Stimulated activated naive CD8-positive, alpha-beta T cell treated with anti-CD3 and anti-CD28 coated beads, Interleukin-15, Interleukin-2, amounts not matched to agents 100 ng/mL and 50 ng/mL, for 24 hours (primary cell): ENCODE measurements around the gene SOWAHB.
"Not testable (repeated sequence)": the region's sequence is repeated elsewhere in the genome, so short reads cannot be mapped to it uniquely, and the experiment has no call there.

Source experiments
- H3K27ac Mint-ChIP-seq: one replicate; pipeline ENCODE4 v1.8.0; 2021; ENCODE audit warnings: mild to moderate bottlenecking, mixed read lengths
- H3K27me3 Mint-ChIP-seq: one replicate; pipeline ENCODE4 v1.8.0; 2021; ENCODE audit warnings: mixed read lengths
- H3K36me3 Mint-ChIP-seq: one replicate; pipeline ENCODE4 v1.8.0; 2021; ENCODE audit warnings: low read depth, mixed read lengths
- H3K4me1 Mint-ChIP-seq: one replicate; pipeline ENCODE4 v1.8.0; 2021; ENCODE audit warnings: low read depth, mixed read lengths
- H3K4me3 Mint-ChIP-seq: one replicate; pipeline ENCODE4 v1.8.0; 2021; ENCODE audit warnings: mild to moderate bottlenecking, mixed read lengths
- H3K9me3 Mint-ChIP-seq: one replicate; pipeline ENCODE4 v1.8.0; 2021; ENCODE audit warnings: mixed read lengths

SOWAHB gene

GRCh38 chr4:76879731-76880364 is 18.1 kb downstream of the SOWAHB start:
- Mint-ChIP-seq H3K36me3 (no peaks in the 10 kb centered on the region), H3K9me3 (no peaks in the 10 kb centered on the region), H3K4me3 (no peak overlapping the region), H3K27me3 (peaks cover 21% of the 10 kb centered on the region), H3K4me1 (no peaks in the 10 kb centered on the region), H3K27ac (no peak overlapping the region)

GRCh38 chr4:76878641-76879165 is 19.2 kb downstream of the SOWAHB start:
- H3K27me3 Mint-ChIP-seq: peaks cover 21% of the 10 kb centered on the region
- H3K9me3 Mint-ChIP-seq, H3K36me3 Mint-ChIP-seq, H3K4me3 Mint-ChIP-seq, H3K27ac Mint-ChIP-seq, H3K4me1 Mint-ChIP-seq: not testable (repeated sequence)

GRCh38 chr4:76874176-76874575 is 23.8 kb downstream of the SOWAHB start:
- Mint-ChIP-seq H3K36me3 (no peaks in the 10 kb centered on the region), H3K27me3 (peaks cover 14% of the 10 kb centered on the region), H3K9me3 (peaks cover 3% of the 10 kb centered on the region), H3K4me3 (no peak overlapping the region), H3K4me1 (no peaks in the 10 kb centered on the region), H3K27ac (no peak overlapping the region)

GRCh38 chr4:76873495-76873894 is 24.4 kb downstream of the SOWAHB start:
- Mint-ChIP-seq H3K27me3 (peaks cover 13% of the 10 kb centered on the region), H3K4me1 (no peaks in the 10 kb centered on the region), H3K9me3 (peaks cover 3% of the 10 kb centered on the region), H3K27ac (no peak overlapping the region), H3K36me3 (no peaks in the 10 kb centered on the region), H3K4me3 (no peak overlapping the region)

GRCh38 chr4:76872556-76872955 is 25.4 kb downstream of the SOWAHB start:
- no peaks in the 10 kb centered on the region for H3K36me3 Mint-ChIP-seq
- H3K9me3 Mint-ChIP-seq: peaks cover 3% of the 10 kb centered on the region
- no peak overlapping the region for H3K27ac Mint-ChIP-seq
- H3K27me3 Mint-ChIP-seq: peaks cover 6% of the 10 kb centered on the region
- no peak overlapping the region for H3K4me3 Mint-ChIP-seq
- H3K4me1 Mint-ChIP-seq: no peaks in the 10 kb centered on the region

GRCh38 chr4:76868780-76869179 is 29.2 kb downstream of the SOWAHB start:
- not testable (repeated sequence) for H3K27ac Mint-ChIP-seq, H3K36me3 Mint-ChIP-seq, H3K4me1 Mint-ChIP-seq, H3K9me3 Mint-ChIP-seq, H3K27me3 Mint-ChIP-seq, H3K4me3 Mint-ChIP-seq

- no peak overlapping the region for H3K4me3 Mint-ChIP-seq
- H3K4me1 Mint-ChIP-seq: no peaks in the 10 kb centered on the region
- no peak overlapping the region for H3K27ac Mint-ChIP-seq
- no peaks in the 10 kb centered on the region for H3K36me3 Mint-ChIP-seq
- H3K9me3 Mint-ChIP-seq: peaks cover 3% of the 10 kb centered on the region
- H3K27me3 Mint-ChIP-seq: peaks cover 5% of the 10 kb centered on the region
These were observed 29.9 kb downstream of the SOWAHB start for GRCh38 chr4:76867880-76868655.

- no peak overlapping the region for H3K4me3 Mint-ChIP-seq
- no peaks in the 10 kb centered on the region for H3K4me1 Mint-ChIP-seq
- H3K27ac Mint-ChIP-seq: no peak overlapping the region
- H3K9me3 Mint-ChIP-seq: peaks cover 3% of the 10 kb centered on the region
- peaks cover 5% of the 10 kb centered on the region for H3K27me3 Mint-ChIP-seq
- no peaks in the 10 kb centered on the region for H3K36me3 Mint-ChIP-seq
These were observed 30.6 kb downstream of the SOWAHB start for GRCh38 chr4:76867377-76867776.

- Mint-ChIP-seq H3K27ac (no peak overlapping the region), H3K36me3 (no peaks in the 10 kb centered on the region), H3K27me3 (peaks cover 5% of the 10 kb centered on the region), H3K9me3 (peaks cover 3% of the 10 kb centered on the region), H3K4me1 (no peaks in the 10 kb centered on the region), H3K4me3 (no peak overlapping the region)
These were observed 31.3 kb downstream of the SOWAHB start for GRCh38 chr4:76866641-76867040.

- H3K4me1 Mint-ChIP-seq: no peaks in the 10 kb centered on the region
- H3K9me3 Mint-ChIP-seq: no peaks in the 10 kb centered on the region
- no peak overlapping the region for H3K4me3 Mint-ChIP-seq
- H3K27ac Mint-ChIP-seq: no peak overlapping the region
- no peaks in the 10 kb centered on the region for H3K27me3 Mint-ChIP-seq
- no peaks in the 10 kb centered on the region for H3K36me3 Mint-ChIP-seq
These were observed 39.6 kb downstream of the SOWAHB start for GRCh38 chr4:76858319-76858718.

GRCh38 chr4:76857074-76857409 is 40.9 kb downstream of the SOWAHB start:
- Mint-ChIP-seq H3K27me3 (peaks cover 3% of the 10 kb centered on the region), H3K4me3 (no peak overlapping the region), H3K36me3 (no peaks in the 10 kb centered on the region), H3K9me3 (no peaks in the 10 kb centered on the region), H3K4me1 (no peaks in the 10 kb centered on the region), H3K27ac (no peak overlapping the region)

GRCh38 chr4:76856243-76857073 is 41.5 kb downstream of the SOWAHB start:
- H3K4me1 Mint-ChIP-seq: no peaks in the 10 kb centered on the region
- H3K27ac Mint-ChIP-seq: no peak overlapping the region
- H3K9me3 Mint-ChIP-seq: no peaks in the 10 kb centered on the region
- H3K27me3 Mint-ChIP-seq: peaks cover 4% of the 10 kb centered on the region
- H3K36me3 Mint-ChIP-seq: no peaks in the 10 kb centered on the region
- H3K4me3 Mint-ChIP-seq: no peak overlapping the region

GRCh38 chr4:76854858-76855257 is 43.1 kb downstream of the SOWAHB start:
- Mint-ChIP-seq H3K4me1 (no peaks in the 10 kb centered on the region), H3K27me3 (peaks cover 4% of the 10 kb centered on the region), H3K27ac (no peak overlapping the region), H3K4me3 (no peak overlapping the region), H3K36me3 (no peaks in the 10 kb centered on the region), H3K9me3 (no peaks in the 10 kb centered on the region)

- Mint-ChIP-seq H3K4me1 (no peaks in the 10 kb centered on the region), H3K9me3 (no peaks in the 10 kb centered on the region), H3K36me3 (no peaks in the 10 kb centered on the region), H3K27me3 (peaks cover 4% of the 10 kb centered on the region), H3K27ac (no peak overlapping the region), H3K4me3 (no peak overlapping the region)
These were observed 46.6 kb downstream of the SOWAHB start for GRCh38 chr4:76851375-76851774.

GRCh38 chr4:76850010-76850441 is 47.9 kb downstream of the SOWAHB start:
- Mint-ChIP-seq H3K27me3 (peaks cover 4% of the 10 kb centered on the region), H3K27ac (no peak overlapping the region), H3K36me3 (no peaks in the 10 kb centered on the region), H3K4me3 (no peak overlapping the region), H3K9me3 (no peaks in the 10 kb centered on the region), H3K4me1 (no peaks in the 10 kb centered on the region)
